ENCODE measurements around the gene CDKL5. TPM values are rescaled to one million over a fixed set of nuclear protein-coding genes. Genes with fewer than 3 reads are reported as not detected.
A peak's percentile ranks its signal among the peaks of the same experiment; 100 is the strongest.

Gene CDKL5
- polyA plus RNA-seq, 4 donors = 0.22 to 3.3 (median 0.52) TPM

- 91 to 98% (median 94%) methylated on average over 6 of the region's 6 CpGs for WGBS, 3 donors
- FAIRE-seq (no peak), DNase-seq (no peak)
- H3K27ac ChIP-seq (ENCODE audit: low read depth in 1 of 3, low read length in 2 of 3) = no peak overlapping the region
- no peaks in the 10 kb centered on the region for H3K27me3 ChIP-seq (ENCODE audit: control insufficient read depth in 3 of 3, insufficient read depth in 3 of 3, low read length in 3 of 3)
- H3K4me3 ChIP-seq (ENCODE audit: low read depth in 1 of 3, low read length in 3 of 3) = no peak overlapping the region
- no peaks in the 10 kb centered on the region for H3K36me3 ChIP-seq (ENCODE audit: control insufficient read depth in 3 of 3, insufficient read depth in 2 of 3, low read depth in 1 of 3, low read length in 3 of 3)
- H3K9me3 ChIP-seq (ENCODE audit: control insufficient read depth in 2 of 2, insufficient read depth in 1 of 2, low read depth in 1 of 2, low read length in 1 of 2) = no peaks in the 10 kb centered on the region
- no peaks in the 10 kb centered on the region for H3K4me1 ChIP-seq (ENCODE audit: control insufficient read depth in 3 of 3, insufficient read depth in 2 of 3, low read depth in 1 of 3, low read length in 2 of 3)
Measured at GRCh38 chrX:18542905-18543304, 117.5 kb downstream of the CDKL5 start.

- FAIRE-seq = no peak
- WGBS, 3 donors = 73 to 97% (median 93%) methylated on average over 1 of the region's 1 CpG
- no peak for DNase-seq
Measured at GRCh38 chrX:18543738-18544137, 118.3 kb downstream of the CDKL5 start.

GRCh38 chrX:18545771-18546170 is 120.4 kb downstream of the CDKL5 start:
- DNase-seq (peak in 1 of 2 donors; percentile 46), FAIRE-seq (peak; percentile 47)
- H3K27me3 ChIP-seq (ENCODE audit: control insufficient read depth in 3 of 3, insufficient read depth in 3 of 3, low read length in 3 of 3) = no peaks in the 10 kb centered on the region
- WGBS, 3 donors = 57 to 76% (median 73%) methylated on average over 2 of the region's 2 CpGs
- H3K9me3 ChIP-seq (ENCODE audit: control insufficient read depth in 2 of 2, insufficient read depth in 1 of 2, low read depth in 1 of 2, low read length in 1 of 2) = no peaks in the 10 kb centered on the region
- no peak overlapping the region for H3K27ac ChIP-seq (ENCODE audit: low read depth in 1 of 3, low read length in 2 of 3)
- no peaks in the 10 kb centered on the region for H3K36me3 ChIP-seq (ENCODE audit: control insufficient read depth in 3 of 3, insufficient read depth in 2 of 3, low read depth in 1 of 3, low read length in 3 of 3)
- H3K4me1 ChIP-seq (ENCODE audit: control insufficient read depth in 3 of 3, insufficient read depth in 2 of 3, low read depth in 1 of 3, low read length in 2 of 3) = no peaks in the 10 kb centered on the region
- no peak overlapping the region for H3K4me3 ChIP-seq (ENCODE audit: low read depth in 1 of 3, low read length in 3 of 3)

More at GRCh38 chrX:18543738-18544137, 118.3 kb downstream of the CDKL5 start:
- Histone ChIP-seq H3K9me3 (ENCODE audit: control insufficient read depth in 2 of 2, insufficient read depth in 1 of 2, low read depth in 1 of 2, low read length in 1 of 2) (no peaks in the 10 kb centered on the region), H3K36me3 (ENCODE audit: control insufficient read depth in 3 of 3, insufficient read depth in 2 of 3, low read depth in 1 of 3, low read length in 3 of 3) (no peaks in the 10 kb centered on the region), H3K27me3 (ENCODE audit: control insufficient read depth in 3 of 3, insufficient read depth in 3 of 3, low read length in 3 of 3) (no peaks in the 10 kb centered on the region), H3K27ac (ENCODE audit: low read depth in 1 of 3, low read length in 2 of 3) (no peak overlapping the region), H3K4me3 (ENCODE audit: low read depth in 1 of 3, low read length in 3 of 3) (no peak overlapping the region), H3K4me1 (ENCODE audit: control insufficient read depth in 3 of 3, insufficient read depth in 2 of 3, low read depth in 1 of 3, low read length in 2 of 3) (no peaks in the 10 kb centered on the region)

- no peaks in the 10 kb centered on the region for H3K27me3 ChIP-seq (ENCODE audit: control insufficient read depth in 3 of 3, insufficient read depth in 3 of 3, low read length in 3 of 3)
- no peaks in the 10 kb centered on the region for H3K4me1 ChIP-seq (ENCODE audit: control insufficient read depth in 3 of 3, insufficient read depth in 2 of 3, low read depth in 1 of 3, low read length in 2 of 3)
- no peak for FAIRE-seq
- no peak overlapping the region for H3K4me3 ChIP-seq (ENCODE audit: low read depth in 1 of 3, low read length in 3 of 3)
- H3K9me3 ChIP-seq (ENCODE audit: control insufficient read depth in 2 of 2, insufficient read depth in 1 of 2, low read depth in 1 of 2, low read length in 1 of 2) = no peaks in the 10 kb centered on the region
- no peaks in the 10 kb centered on the region for H3K36me3 ChIP-seq (ENCODE audit: control insufficient read depth in 3 of 3, insufficient read depth in 2 of 3, low read depth in 1 of 3, low read length in 3 of 3)
- H3K27ac ChIP-seq (ENCODE audit: low read depth in 1 of 3, low read length in 2 of 3) = no peak overlapping the region
- no peak for DNase-seq
- 87 to 89% (median 88%) methylated on average over 3 of the region's 3 CpGs for WGBS, 3 donors
Measured at GRCh38 chrX:18548996-18549395, 123.6 kb downstream of the CDKL5 start.

GRCh38 chrX:18549643-18550042 is 124.2 kb downstream of the CDKL5 start:
- Histone ChIP-seq H3K27ac (ENCODE audit: low read depth in 1 of 3, low read length in 2 of 3) (no peak overlapping the region), H3K4me1 (ENCODE audit: control insufficient read depth in 3 of 3, insufficient read depth in 2 of 3, low read depth in 1 of 3, low read length in 2 of 3) (no peaks in the 10 kb centered on the region), H3K27me3 (ENCODE audit: control insufficient read depth in 3 of 3, insufficient read depth in 3 of 3, low read length in 3 of 3) (no peaks in the 10 kb centered on the region), H3K9me3 (ENCODE audit: control insufficient read depth in 2 of 2, insufficient read depth in 1 of 2, low read depth in 1 of 2, low read length in 1 of 2) (no peaks in the 10 kb centered on the region), H3K36me3 (ENCODE audit: control insufficient read depth in 3 of 3, insufficient read depth in 2 of 3, low read depth in 1 of 3, low read length in 3 of 3) (no peaks in the 10 kb centered on the region), H3K4me3 (ENCODE audit: low read depth in 1 of 3, low read length in 3 of 3) (no peak overlapping the region)
- DNase-seq (no peak), FAIRE-seq (no peak)
- 25 to 89% (median 82%) methylated on average over 1 of the region's 1 CpG for WGBS, 3 donors

GRCh38 chrX:18557879-18558278 is 132.5 kb downstream of the CDKL5 start:
- no peaks in the 10 kb centered on the region for H3K9me3 ChIP-seq (ENCODE audit: control insufficient read depth in 2 of 2, insufficient read depth in 1 of 2, low read depth in 1 of 2, low read length in 1 of 2)
- 22 to 58% (median 42%) methylated on average over 1 of the region's 1 CpG for WGBS, 3 donors
- FAIRE-seq = no peak

GRCh38 chrX:18558799-18559198 is 133.4 kb downstream of the CDKL5 start:
- DNase-seq (no peak), FAIRE-seq (no peak)
- Histone ChIP-seq H3K27me3 (ENCODE audit: control insufficient read depth in 3 of 3, insufficient read depth in 3 of 3, low read length in 3 of 3) (no peaks in the 10 kb centered on the region), H3K27ac (ENCODE audit: low read depth in 1 of 3, low read length in 2 of 3) (no peak overlapping the region), H3K4me3 (ENCODE audit: low read depth in 1 of 3, low read length in 3 of 3) (no peak overlapping the region), H3K36me3 (ENCODE audit: control insufficient read depth in 3 of 3, insufficient read depth in 2 of 3, low read depth in 1 of 3, low read length in 3 of 3) (no peaks in the 10 kb centered on the region), H3K9me3 (ENCODE audit: control insufficient read depth in 2 of 2, insufficient read depth in 1 of 2, low read depth in 1 of 2, low read length in 1 of 2) (no peaks in the 10 kb centered on the region), H3K4me1 (ENCODE audit: control insufficient read depth in 3 of 3, insufficient read depth in 2 of 3, low read depth in 1 of 3, low read length in 2 of 3) (no peaks in the 10 kb centered on the region)
- 65 to 81% (median 69%) methylated on average over 3 of the region's 3 CpGs for WGBS, 3 donors

More at GRCh38 chrX:18557879-18558278, 132.5 kb downstream of the CDKL5 start:
- no peak overlapping the region for H3K27ac ChIP-seq (ENCODE audit: low read depth in 1 of 3, low read length in 2 of 3)
- DNase-seq = peak in 1 of 2 donors; percentile 20
- H3K36me3 ChIP-seq (ENCODE audit: control insufficient read depth in 3 of 3, insufficient read depth in 2 of 3, low read depth in 1 of 3, low read length in 3 of 3) = no peaks in the 10 kb centered on the region
- no peaks in the 10 kb centered on the region for H3K4me1 ChIP-seq (ENCODE audit: control insufficient read depth in 3 of 3, insufficient read depth in 2 of 3, low read depth in 1 of 3, low read length in 2 of 3)
- no peak overlapping the region for H3K4me3 ChIP-seq (ENCODE audit: low read depth in 1 of 3, low read length in 3 of 3)
- H3K27me3 ChIP-seq (ENCODE audit: control insufficient read depth in 3 of 3, insufficient read depth in 3 of 3, low read length in 3 of 3) = no peaks in the 10 kb centered on the region

- DNase-seq (no peak), FAIRE-seq (no peak)
- H3K36me3 ChIP-seq (ENCODE audit: control insufficient read depth in 3 of 3, insufficient read depth in 2 of 3, low read depth in 1 of 3, low read length in 3 of 3) = no peaks in the 10 kb centered on the region
- H3K9me3 ChIP-seq (ENCODE audit: control insufficient read depth in 2 of 2, insufficient read depth in 1 of 2, low read depth in 1 of 2, low read length in 1 of 2) = no peaks in the 10 kb centered on the region
- H3K27me3 ChIP-seq (ENCODE audit: control insufficient read depth in 3 of 3, insufficient read depth in 3 of 3, low read length in 3 of 3) = no peaks in the 10 kb centered on the region
- no peak overlapping the region for H3K4me3 ChIP-seq (ENCODE audit: low read depth in 1 of 3, low read length in 3 of 3)
- H3K4me1 ChIP-seq (ENCODE audit: control insufficient read depth in 3 of 3, insufficient read depth in 2 of 3, low read depth in 1 of 3, low read length in 2 of 3) = no peaks in the 10 kb centered on the region
- no peak overlapping the region for H3K27ac ChIP-seq (ENCODE audit: low read depth in 1 of 3, low read length in 2 of 3)
- WGBS, 3 donors = 80 to 90% (median 86%) methylated on average over 1 of the region's 1 CpG
Measured at GRCh38 chrX:18561020-18561419, 135.6 kb downstream of the CDKL5 start.

GRCh38 chrX:18565727-18566126 is 140.3 kb downstream of the CDKL5 start:
- DNase-seq (no peak), FAIRE-seq (no peak)
- Histone ChIP-seq H3K36me3 (ENCODE audit: control insufficient read depth in 3 of 3, insufficient read depth in 2 of 3, low read depth in 1 of 3, low read length in 3 of 3) (no peaks in the 10 kb centered on the region), H3K4me1 (ENCODE audit: control insufficient read depth in 3 of 3, insufficient read depth in 2 of 3, low read depth in 1 of 3, low read length in 2 of 3) (no peaks in the 10 kb centered on the region), H3K27me3 (ENCODE audit: control insufficient read depth in 3 of 3, insufficient read depth in 3 of 3, low read length in 3 of 3) (no peaks in the 10 kb centered on the region), H3K4me3 (ENCODE audit: low read depth in 1 of 3, low read length in 3 of 3) (no peak overlapping the region), H3K27ac (ENCODE audit: low read depth in 1 of 3, low read length in 2 of 3) (no peak overlapping the region), H3K9me3 (ENCODE audit: control insufficient read depth in 2 of 2, insufficient read depth in 1 of 2, low read depth in 1 of 2, low read length in 1 of 2) (no peaks in the 10 kb centered on the region)
- WGBS, 3 donors = 93 to 100% (median 100%) methylated on average over 1 of the region's 1 CpG
